Suprapubic skin (tissue), 4 donors: ENCODE measurements around the gene FOXA3. TPM values are rescaled to one million over a fixed set of nuclear protein-coding genes. Genes with fewer than 3 reads are reported as not detected.

Source experiments
- DNase-seq, 2 donors: peaks; one replicate each; pipeline ENCODE4 v3.0.0-alpha.2; 2019; ENCODE audit warnings: low spot score in 2 of 2
- H3K27ac ChIP-seq: fragments of 200-600 bp; sonication (generic); one replicate; pipeline ENCODE4 v1.5.1; 2019
- H3K27me3 ChIP-seq: fragments of 200-600 bp; sonication (generic); one replicate; pipeline ENCODE4 v1.5.1; 2019
- H3K36me3 ChIP-seq: fragments of 200-600 bp; sonication (generic); one replicate; pipeline ENCODE4 v1.5.1; 2019
- H3K4me1 ChIP-seq: fragments of 200-600 bp; sonication (generic); one replicate; pipeline ENCODE4 v1.5.1; 2019
- H3K4me3 ChIP-seq: fragments of 200-600 bp; sonication (generic); one replicate; pipeline ENCODE4 v1.5.1; 2019; ENCODE audit warnings: mild to moderate bottlenecking
- H3K9me3 ChIP-seq: fragments of 200-600 bp; sonication (generic); one replicate; pipeline ENCODE4 v1.5.1; 2019
- EP300 ChIP-seq: sonication (generic); formaldehyde crosslinking; IDR thresholded peaks from one replicate; pipeline ENCODE4 v1.6.1; 2017; ENCODE audit warnings: antibody characterized with exemption
- POLR2A ChIP-seq, 2 donors: fragments of 450-650 bp; IDR thresholded peaks; one replicate each; pipeline ENCODE4 v1.6.1; 2017; ENCODE audit warnings: antibody characterized with exemption in 2 of 2, mild to moderate bottlenecking in 2 of 2, moderate library complexity in 2 of 2
- POLR2AphosphoS5 ChIP-seq, 3 donors: sonication (generic); formaldehyde crosslinking; IDR thresholded peaks; one replicate each; pipeline ENCODE4 v1.6.1; 2017; ENCODE audit warnings: antibody characterized with exemption in 3 of 3
- WGBS: methylation state at CpG from one replicate; pipeline ENCODE4 v1.1.5; 2018; 5-methylcytosine and 5-hydroxymethylcytosine counted together
- total RNA-seq, 4 donors: library from RNA; depleted of rRNA; stranded (reverse); fragments of >200 nt; gene quantifications; one replicate each; pipeline ENCODE4 v1.1.0, GENCODE V29; 2016
- TF ChIP-seq, protein P1 (sequence below), 2 donors: fragments of 200-600 bp in 1 of 2; fragments of 450-650 bp in 1 of 2; sonication (generic) in 1 of 2; IDR thresholded peaks; one replicate each; pipeline ENCODE4 v1.5.1; 2016 to 2019; ENCODE audit warnings: antibody characterized with exemption in 2 of 2, mild to moderate bottlenecking in 1 of 2, moderate library complexity in 1 of 2

The FOXA3 gene
- total RNA-seq, 4 donors from 2014 or later: 0.30 TPM; not detected in 3

DNA sequence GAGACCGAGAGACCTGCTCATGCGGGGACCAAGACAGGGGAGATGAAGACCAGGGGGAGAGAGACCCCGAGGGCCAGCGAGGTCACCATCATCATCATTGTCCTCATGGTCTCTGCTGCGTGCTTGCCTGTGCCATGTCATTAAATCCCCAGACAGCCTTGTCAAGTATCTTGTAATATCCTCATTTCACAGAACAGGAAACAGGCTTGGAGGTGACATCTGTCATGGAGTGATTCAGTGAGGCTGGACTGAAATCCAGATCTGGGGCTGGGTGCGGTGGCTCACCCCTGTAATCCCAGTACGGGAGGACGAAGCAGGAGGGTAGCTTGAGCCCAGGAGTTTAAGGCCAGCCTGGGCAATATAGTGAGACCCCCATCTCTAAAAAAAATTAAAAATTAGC lies 56.3 kb downstream of the FOXA3 start:
- H3K4me3 ChIP-seq: no peak overlapping the region
- TF ChIP-seq, protein P1, sequence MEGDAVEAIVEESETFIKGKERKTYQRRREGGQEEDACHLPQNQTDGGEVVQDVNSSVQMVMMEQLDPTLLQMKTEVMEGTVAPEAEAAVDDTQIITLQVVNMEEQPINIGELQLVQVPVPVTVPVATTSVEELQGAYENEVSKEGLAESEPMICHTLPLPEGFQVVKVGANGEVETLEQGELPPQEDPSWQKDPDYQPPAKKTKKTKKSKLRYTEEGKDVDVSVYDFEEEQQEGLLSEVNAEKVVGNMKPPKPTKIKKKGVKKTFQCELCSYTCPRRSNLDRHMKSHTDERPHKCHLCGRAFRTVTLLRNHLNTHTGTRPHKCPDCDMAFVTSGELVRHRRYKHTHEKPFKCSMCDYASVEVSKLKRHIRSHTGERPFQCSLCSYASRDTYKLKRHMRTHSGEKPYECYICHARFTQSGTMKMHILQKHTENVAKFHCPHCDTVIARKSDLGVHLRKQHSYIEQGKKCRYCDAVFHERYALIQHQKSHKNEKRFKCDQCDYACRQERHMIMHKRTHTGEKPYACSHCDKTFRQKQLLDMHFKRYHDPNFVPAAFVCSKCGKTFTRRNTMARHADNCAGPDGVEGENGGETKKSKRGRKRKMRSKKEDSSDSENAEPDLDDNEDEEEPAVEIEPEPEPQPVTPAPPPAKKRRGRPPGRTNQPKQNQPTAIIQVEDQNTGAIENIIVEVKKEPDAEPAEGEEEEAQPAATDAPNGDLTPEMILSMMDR (IDR thresholded peaks at IDR 0.05): no peak
- no peaks in the 10 kb centered on the region for H3K9me3 ChIP-seq
- DNase-seq: no peak
- WGBS: 65% methylated on average over 8 of the region's 8 CpGs
- no peaks in the 10 kb centered on the region for H3K4me1 ChIP-seq
- no peaks in the 10 kb centered on the region for H3K36me3 ChIP-seq
- peaks cover 13% of the 10 kb centered on the region for H3K27me3 ChIP-seq
- H3K27ac ChIP-seq: no peak overlapping the region

DNA sequence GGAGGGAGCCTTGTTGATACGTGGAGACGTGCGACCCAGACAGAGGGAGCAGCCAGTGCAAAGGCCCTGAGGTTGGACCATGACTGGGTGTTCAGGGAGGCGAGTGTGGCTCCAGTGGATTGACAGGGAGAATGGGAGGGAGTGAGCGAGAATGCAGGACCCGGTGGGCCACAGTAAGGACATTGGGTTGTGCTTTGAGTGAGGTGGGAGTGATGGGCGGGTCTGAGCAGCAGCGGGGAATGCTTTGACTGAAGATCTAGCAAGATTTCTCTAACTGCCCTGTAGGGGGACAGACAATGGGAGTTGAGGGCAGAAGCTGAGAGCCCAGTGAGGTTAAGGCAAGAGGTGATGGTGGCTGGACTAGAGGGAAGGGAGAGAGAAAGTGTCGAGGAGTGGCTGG lies 58.2 kb downstream of the FOXA3 start:
- H3K4me3 ChIP-seq: no peak overlapping the region
- no peak for TF ChIP-seq EP300
- TF ChIP-seq POLR2A (IDR thresholded peaks at IDR 0.05): no peak
- no peak for TF ChIP-seq POLR2AphosphoS5 (IDR thresholded peaks at IDR 0.05)
- TF ChIP-seq, protein P1 (IDR thresholded peaks at IDR 0.05): no peak
- H3K27ac ChIP-seq: no peak overlapping the region
- no peaks in the 10 kb centered on the region for H3K9me3 ChIP-seq
- no peaks in the 10 kb centered on the region for H3K4me1 ChIP-seq
- 62% methylated on average over 9 of the region's 9 CpGs for WGBS
- peaks cover 13% of the 10 kb centered on the region for H3K27me3 ChIP-seq
- H3K36me3 ChIP-seq: no peaks in the 10 kb centered on the region
- DNase-seq: no peak

Other genes with a start within 250 kb of the FOXA3 start
- 100 to 1,000 TPM in 1 of 4 donors, 10 to 100 TPM in 3; 60.0 to 112 (median 74.8) TPM for gene EML2, start 224.9 kb upstream of the FOXA3 start, total RNA-seq
- gene GIPR, start 196.1 kb upstream of the FOXA3 start, total RNA-seq: 10 to 100 TPM in 1 of 4 donors, 1 to 10 TPM in 2, under 1 TPM in 1; 0.95 to 11.2 (median 1.6) TPM
- 100 to 1,000 TPM in 3 of 4 donors, 10 to 100 TPM in 1; 80.9 to 160 (median 146) TPM for gene SNRPD2, start 172.4 kb upstream of the FOXA3 start, total RNA-seq
- gene QPCTL, start 171.7 kb upstream of the FOXA3 start, total RNA-seq: 10 to 100 TPM in 1 of 4 donors, 1 to 10 TPM in 3; 5.9 to 11.4 (median 8.4) TPM
- 10 to 100 TPM; 13.5 to 24.1 (median 15.7) TPM for gene FBXO46, start 133.4 kb upstream of the FOXA3 start, total RNA-seq
- gene MEIOSIN, start 130.9 kb upstream of the FOXA3 start, total RNA-seq: not detected
- gene SIX5, start 95.1 kb upstream of the FOXA3 start, total RNA-seq: 10 to 100 TPM; 10.5 to 14.7 (median 14.3) TPM
- 10 to 100 TPM; 15.0 to 27.3 (median 20.3) TPM for gene DMPK, start 81.8 kb upstream of the FOXA3 start, total RNA-seq
- 10 to 100 TPM; 22.7 to 40.6 (median 32.0) TPM for gene DMWD, start 71.5 kb upstream of the FOXA3 start, total RNA-seq
- gene RSPH6A, start 49.0 kb upstream of the FOXA3 start, total RNA-seq: under 1 TPM in 2 of 4 donors, not detected in 2; 0.38 to 0.68 TPM
- 10 to 100 TPM; 32.8 to 76.3 (median 44.1) TPM for gene SYMPK, start 1.2 kb upstream of the FOXA3 start, total RNA-seq
- gene IRF2BP1, start 21.8 kb downstream of the FOXA3 start, total RNA-seq: 10 to 100 TPM; 24.7 to 36.9 (median 30.7) TPM
- gene MYPOP, start 38.3 kb downstream of the FOXA3 start, total RNA-seq: 1 to 10 TPM; 4.4 to 9.4 (median 6.5) TPM
- not detected for gene NANOS2, start 50.5 kb downstream of the FOXA3 start, total RNA-seq
- under 1 TPM; 0.21 to 0.97 (median 0.55) TPM for gene NOVA2, start 109.5 kb downstream of the FOXA3 start, total RNA-seq
- gene CCDC61, start 131.1 kb downstream of the FOXA3 start, total RNA-seq: 10 to 100 TPM in 1 of 4 donors, 1 to 10 TPM in 3; 8.4 to 14.6 (median 9.5) TPM
- not detected for gene PGLYRP1, start 158.7 kb downstream of the FOXA3 start, total RNA-seq
- 10 to 100 TPM in 1 of 4 donors, 1 to 10 TPM in 3; 1.4 to 10.6 (median 5.5) TPM for gene IGFL4, start 176.7 kb downstream of the FOXA3 start, total RNA-seq